H1 (cell line): ENCODE results near the gene TBC1D4. TPM values are rescaled to one million over a fixed set of nuclear protein-coding genes. Genes with fewer than 3 reads are reported as not detected.

ENCODE experiments used
- CTCF ChIA-PET: fragments of 300-600 bp; sonication (Branson Sonifier 250); formaldehyde crosslinking; loops from one replicate; lab custom pipeline; 2021; ENCODE audit not compliant: partially characterized antibody; lab: Charles Lee
- POLR2A ChIA-PET: fragments of 300-600 bp; sonication (Branson Sonifier 250); formaldehyde crosslinking; loops from one replicate; lab custom pipeline; 2021; ENCODE audit warnings: inconsistent platforms; ENCODE audit not compliant: partially characterized antibody; lab: Charles Lee
- DNase-seq, 2 experiments: peaks; one replicate each; pipeline versions ENCODE4 v3.0.0 to v3.0.0-alpha.2; 2010 to 2022; ENCODE audit warnings: low spot score in 2 of 2, low read depth in 1 of 2, mixed read lengths in 1 of 2
- FAIRE-seq: peaks from 2 replicates; lab custom pipeline; 2011; peaks lifted over from hg19 to GRCh38; lab: Jason Lieb, UNC
- H2AFZ ChIP-seq: 2 replicates; pipeline ENCODE4 v1.8.1; 2012; ENCODE audit warnings: low read length, inconsistent platforms
- H2AK5ac ChIP-seq: 2 replicates; pipeline ENCODE4 v1.6.1; 2013; ENCODE audit warnings: low read depth, low read length
- H2BK120ac ChIP-seq: replicated peaks from 2 replicates; pipeline ENCODE3; 2013; ENCODE audit warnings: low read depth, low read length, inconsistent platforms
- H2BK12ac ChIP-seq: 2 replicates; pipeline ENCODE4 v1.6.1; 2013; ENCODE audit warnings: low read depth, low read length
- H2BK15ac ChIP-seq: 2 replicates; pipeline ENCODE4 v1.6.1; 2013; ENCODE audit warnings: low read length
- H2BK20ac ChIP-seq: 2 replicates; pipeline ENCODE4 v1.6.1; 2013; ENCODE audit warnings: low read length
- H2BK5ac ChIP-seq: 2 replicates; pipeline ENCODE4 v1.6.1; 2013; ENCODE audit warnings: low read depth, low read length
- H3K14ac ChIP-seq: 2 replicates; pipeline ENCODE4 v1.6.1; 2013; ENCODE audit warnings: inconsistent platforms; ENCODE audit not compliant: insufficient read length
- H3K18ac ChIP-seq: 2 replicates; pipeline ENCODE4 v1.6.1; 2013; ENCODE audit warnings: low read length; ENCODE audit errors: extremely low read depth
- H3K23ac ChIP-seq: 2 replicates; pipeline ENCODE4 v1.6.1; 2013; ENCODE audit warnings: inconsistent platforms; ENCODE audit not compliant: insufficient read length
- H3K23me2 ChIP-seq: 2 replicates; pipeline ENCODE4 v1.6.1; 2013; ENCODE audit warnings: low read depth, low read length
- H3K27ac ChIP-seq: 2 replicates; pipeline ENCODE4 v1.6.1; 2011; ENCODE audit warnings: low read depth, low read length, inconsistent platforms
- H3K27me3 ChIP-seq, 4 experiments: replicated peaks in 1 of 4; 1 replicate in 1 of 4; 2 replicates in 3 of 4; pipeline versions ENCODE4 v1.6.1 to v1.8.1; 2011 to 2013; ENCODE audit warnings: low read length in 3 of 4, mild to moderate bottlenecking in 3 of 4, inconsistent platforms in 2 of 4, mixed read lengths in 2 of 4, moderate library complexity in 1 of 4; ENCODE audit not compliant: control insufficient read depth in 3 of 4, insufficient read depth in 3 of 4; ENCODE audit errors: extremely low read depth in 1 of 4
- H3K36me3 ChIP-seq, 4 experiments: 2 replicates each; pipeline versions ENCODE4 v1.6.1 to v1.8.1; 2011 to 2013; ENCODE audit warnings: mild to moderate bottlenecking in 4 of 4, low read length in 3 of 4, moderate library complexity in 2 of 4, control low read depth in 1 of 4, inconsistent platforms in 1 of 4; ENCODE audit not compliant: insufficient read depth in 4 of 4, control insufficient read depth in 2 of 4
- H3K4ac ChIP-seq: replicated peaks from 2 replicates; pipeline ENCODE3; 2013; ENCODE audit warnings: low read length, low read depth, mixed read lengths, inconsistent platforms; ENCODE audit not compliant: insufficient read length
- H3K4me1 ChIP-seq, 4 experiments: replicated peaks in 1 of 4; 1 replicate in 1 of 4; 2 replicates in 3 of 4; pipeline versions ENCODE4 v1.6.1 to v1.8.1; 2011 to 2013; ENCODE audit warnings: low read length in 3 of 4, inconsistent platforms in 2 of 4, mixed read lengths in 1 of 4; ENCODE audit not compliant: insufficient read depth in 4 of 4, control insufficient read depth in 3 of 4
- H3K4me2 ChIP-seq, 2 experiments: 2 replicates each; pipeline versions ENCODE4 v1.6.1 to v1.8.1; 2011 to 2013; ENCODE audit warnings: low read depth in 2 of 2, low read length in 2 of 2, control low read depth in 1 of 2, inconsistent platforms in 1 of 2, mild to moderate bottlenecking in 1 of 2; ENCODE audit not compliant: insufficient read depth in 1 of 2
- H3K4me3 ChIP-seq, 4 experiments: fragments of 200-600, 300-600 bp in 1 of 4; sonication (generic), shearing (Covaris generic), sonication (Bioruptor Twin) in 1 of 4; 2 replicates each; pipeline versions ENCODE4 v1.5.1 to v1.8.1; 2011 to 2016; ENCODE audit warnings: low read length in 4 of 4, low read depth in 3 of 4, control low read depth in 2 of 4, inconsistent platforms in 2 of 4, mild to moderate bottlenecking in 2 of 4, mixed read lengths in 1 of 4, moderate library complexity in 1 of 4; ENCODE audit not compliant: insufficient read depth in 2 of 4; ENCODE audit errors: extremely low read depth in 1 of 4
- H3K56ac ChIP-seq: replicated peaks from 2 replicates; pipeline ENCODE3; 2013; ENCODE audit warnings: low read depth, mild to moderate bottlenecking, mixed read lengths, low read length, inconsistent platforms; ENCODE audit not compliant: insufficient read length
- H3K79me1 ChIP-seq: 2 replicates; pipeline ENCODE4 v1.6.1; 2013; ENCODE audit warnings: low read depth, low read length, control low read depth
- H3K79me2 ChIP-seq, 2 experiments: 2 replicates each; pipeline versions ENCODE4 v1.6.1 to v1.8.1; 2012 to 2013; ENCODE audit warnings: low read length in 2 of 2, mild to moderate bottlenecking in 2 of 2, inconsistent platforms in 1 of 2; ENCODE audit not compliant: insufficient read depth in 2 of 2, control insufficient read depth in 1 of 2
- H3K9ac ChIP-seq, 4 experiments: replicated peaks in 1 of 4; 1 replicate in 1 of 4; 2 replicates in 3 of 4; pipeline versions ENCODE4 v1.6.1 to v1.8.1; 2011 to 2013; ENCODE audit warnings: low read depth in 3 of 4, low read length in 3 of 4, control low read depth in 2 of 4, mild to moderate bottlenecking in 2 of 4, moderate library complexity in 2 of 4, inconsistent platforms in 1 of 4; ENCODE audit errors: extremely low read depth in 1 of 4
- H3K9me3 ChIP-seq, 2 experiments: 2 replicates each; pipeline versions ENCODE4 v1.6.1 to v1.8.1; 2012 to 2013; ENCODE audit warnings: mild to moderate bottlenecking in 2 of 2, moderate library complexity in 2 of 2, control low read depth in 1 of 2, inconsistent platforms in 1 of 2, low read depth in 1 of 2, low read length in 1 of 2, mixed read lengths in 1 of 2; ENCODE audit not compliant: insufficient read depth in 2 of 2
- H4K20me1 ChIP-seq, 2 experiments: replicated peaks in 1 of 2; 2 replicates each; pipeline versions ENCODE3 to v1.8.1; 2011 to 2013; ENCODE audit warnings: inconsistent platforms in 2 of 2, low read length in 2 of 2, mild to moderate bottlenecking in 1 of 2; ENCODE audit not compliant: insufficient read depth in 2 of 2, control insufficient read depth in 1 of 2
- H4K5ac ChIP-seq: 2 replicates; pipeline ENCODE4 v1.6.1; 2013; ENCODE audit warnings: low read length, low read depth, mixed read lengths, inconsistent platforms; ENCODE audit not compliant: insufficient read length
- H4K8ac ChIP-seq: 2 replicates; pipeline ENCODE4 v1.8.0; 2013; ENCODE audit warnings: mild to moderate bottlenecking, moderate library complexity, low read length, inconsistent platforms; ENCODE audit not compliant: insufficient read depth; ENCODE audit errors: extremely low read depth
- H4K91ac ChIP-seq: replicated peaks from 2 replicates; pipeline ENCODE3; 2013; ENCODE audit warnings: low read length, mixed read lengths, inconsistent platforms; ENCODE audit not compliant: insufficient read length
- YY1 ChIP-seq: IDR thresholded peaks from 2 replicates; pipeline ENCODE4 v1.6.1; 2011; ENCODE audit warnings: low read depth, mild to moderate bottlenecking, low read length
- WGBS, 2 experiments: shearing (Covaris generic) in 1 of 2; methylation state at CpG; one replicate each; pipeline versions ENCODE4 v1.1.6 to v1.1.7; 2013 to 2015; ENCODE audit warnings: low lambda C conversion rate in 2 of 2, mixed read lengths in 2 of 2, inconsistent platforms in 1 of 2, low coverage in 1 of 2, missing lambda C conversion rate in 1 of 2; ENCODE audit not compliant: insufficient replicate concordance in 2 of 2, insufficient coverage in 1 of 2, insufficient read length in 1 of 2; ENCODE audit errors: extremely low coverage in 1 of 2, missing lambda C conversion rate in 1 of 2; 5-methylcytosine and 5-hydroxymethylcytosine counted together
- polyA plus RNA-seq, 7 experiments: library from polyadenylated mRNA; depleted of rRNA in 3 of 7; stranded (reverse) in 5 of 7; unstranded in 2 of 7; fragments of >200 nt in 5 of 7; fragments of 200-250 nt in 2 of 7; gene quantifications; 1 replicate in 5 of 7; 2 replicates in 1 of 7; 4 replicates in 1 of 7; pipeline versions ENCODE4 v1.2.1 to v1.2.3, GENCODE V29; 2011 to 2013; ENCODE audit warnings: missing spikeins in 2 of 7, mixed read lengths in 2 of 7
- total RNA-seq: library from RNA; stranded (reverse); fragmentation: NEBNext Ultra II Directional; extraction: Animal tissue kit (Norgen Biotek cat#: 25700); gene quantifications from 2 replicates; pipeline ENCODE4 v1.2.1, GENCODE V29; 2021

TBC1D4 gene
- total and polyA plus RNA-seq, 2 of the 8 experiments (the other 6 are each of a cell fraction or from before 2014, with no cell fraction given): 16.7 to 39.0 TPM

DNA sequence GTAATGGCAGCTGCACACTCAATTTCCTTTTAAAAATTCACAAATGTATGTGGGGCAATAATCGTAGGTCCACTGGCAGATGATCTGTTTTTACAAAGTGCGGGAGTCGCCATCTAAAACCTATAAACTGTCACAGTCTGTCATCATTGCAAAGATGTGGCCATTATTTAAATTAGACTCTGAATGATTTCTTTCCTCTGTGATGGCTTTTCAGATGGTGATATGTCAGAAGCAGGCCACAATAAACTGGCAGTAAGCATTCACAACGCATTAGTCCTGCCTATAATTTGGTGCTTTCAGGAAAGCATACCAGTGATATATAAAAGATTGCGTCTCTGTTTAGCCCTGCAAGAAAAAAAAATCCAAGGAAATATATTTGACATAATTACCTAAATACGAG is 226.8 kb downstream of the TBC1D4 start:
- Histone ChIP-seq H2AK5ac (no peak overlapping the region), H3K27ac (no peak overlapping the region), H2BK15ac (no peak overlapping the region), H3K4me2 (no peak overlapping the region), H3K14ac (no peak overlapping the region), H3K9ac (no peak overlapping the region), H3K23me2 (no peaks in the 10 kb centered on the region), H2AFZ (no peak overlapping the region), H3K4ac (no peak overlapping the region), H4K20me1 (no peaks in the 10 kb centered on the region), H3K18ac (no peak overlapping the region), H3K36me3 (no peaks in the 10 kb centered on the region), H3K56ac (no peak overlapping the region), H2BK20ac (no peak overlapping the region), H2BK120ac (no peak overlapping the region), H3K4me3 (no peak overlapping the region), H3K4me1 (no peaks in the 10 kb centered on the region), H3K79me1 (no peaks in the 10 kb centered on the region)
- 85% methylated on average over 6 of the region's 6 CpGs; no CpG with 5 or more reads in 1 of the 2 experiments for WGBS, 2 experiments
- DNase-seq: no peak
- POLR2A ChIA-PET: no interaction called here
- TF ChIP-seq YY1: no peak
- TF ChIP-seq, all 59 proteins: peak for 0
- Histone ChIP-seq H3K79me2 (no peaks in the 10 kb centered on the region), H4K8ac (no peak overlapping the region), H2BK5ac (no peak overlapping the region), H3K9me3 (no peaks in the 10 kb centered on the region), H3K23ac (no peak overlapping the region), H3K27me3 (no peaks in the 10 kb centered on the region), H2BK12ac (no peak overlapping the region), H4K91ac (no peak overlapping the region), H4K5ac (no peak overlapping the region)
- CTCF ChIA-PET: interaction anchor here (0.8 to 2.0 kb wide), 2 partner anchors 36 to 311 kb away, joined by 3 to 11 read pairs; no protein-coding TSS in a partner anchor
- FAIRE-seq: no peak
